K562 (cell line): ENCODE results near the gene ERVW-1. TPM values are rescaled to one million over a fixed set of nuclear protein-coding genes. Genes with fewer than 3 reads are reported as not detected.

Experiments
- GABPB2 ChIP-seq: fragments of 250-450 bp; sonication (Bioruptor Pico); conservative IDR thresholded peaks from 2 replicates; pipeline ENCODE4 v1.5.1; 2021; ENCODE audit warnings: mild to moderate bottlenecking
- MCM2 ChIP-seq: fragments of 450-650 bp; IDR thresholded peaks from 2 replicates; pipeline ENCODE4 v1.6.1; 2017; ENCODE audit warnings: low read depth, mild to moderate bottlenecking
- NR1H2 ChIP-seq: sonication (generic); formaldehyde crosslinking; IDR thresholded peaks from 2 replicates; pipeline ENCODE4 v1.4.0; 2020; ENCODE audit warnings: mild to moderate bottlenecking, missing genetic modification reagents
- NRF1 ChIP-seq, 2 experiments: fragments of 450-650 bp; IDR thresholded peaks in 1 of 2; conservative IDR thresholded peaks in 1 of 2; 2 replicates each; pipeline ENCODE4 v1.6.1; 2014; ENCODE audit warnings: mild to moderate bottlenecking in 2 of 2
- PATZ1 ChIP-seq: fragments of 250-450 bp; sonication (Bioruptor Pico); IDR thresholded peaks from 2 replicates; pipeline ENCODE4 v1.5.0; 2020; ENCODE audit warnings: mild to moderate bottlenecking, borderline replicate concordance
- PML ChIP-seq: IDR thresholded peaks from 2 replicates; pipeline ENCODE4 v1.6.1; 2012; ENCODE audit warnings: low read length, inconsistent platforms
- POLR3G ChIP-seq: IDR thresholded peaks from 2 replicates; pipeline ENCODE4 v1.6.1; 2011; ENCODE audit not compliant: insufficient read length, insufficient replicate concordance; ENCODE audit errors: extremely low read depth
- REST ChIP-seq, 2 experiments: fragments of 450-650 bp; formaldehyde crosslinking in 1 of 2; IDR thresholded peaks; 2 replicates each; pipeline versions ENCODE4 v1.4.0 to v1.6.1; 2014 to 2020; ENCODE audit warnings: mild to moderate bottlenecking in 2 of 2, borderline replicate concordance in 1 of 2, low read depth in 1 of 2
- ZBTB9 ChIP-seq: fragments of 450-650 bp; formaldehyde crosslinking; IDR thresholded peaks from 2 replicates; pipeline ENCODE4 v1.4.0; 2020; ENCODE audit warnings: mild to moderate bottlenecking, moderate library complexity
- ZNF354B ChIP-seq: fragments of 250-450 bp; sonication (Bioruptor Pico); IDR thresholded peaks from 2 replicates; pipeline ENCODE4 v1.4.0; 2020
- ZNF764 ChIP-seq: fragments of 250-450 bp; sonication (Bioruptor Pico); IDR thresholded peaks from 2 replicates; pipeline ENCODE4 v1.4.0; 2020; ENCODE audit warnings: low read depth, mild to moderate bottlenecking, moderate library complexity
- polyA plus RNA-seq, 8 experiments: library from polyadenylated mRNA; depleted of rRNA in 4 of 8; stranded (reverse) in 5 of 8; unstranded in 3 of 8; fragments of >200 nt; fragmentation: Nextera tagmentation in 2 of 8; fragmentation: Illumina TruSeq in 1 of 8; extraction: Ambion mirVana in 2 of 8; extraction: Trizol in 1 of 8; gene quantifications; 2 replicates each; pipeline versions ENCODE4 v1.2.1 to v1.2.3, GENCODE V29; 2011 to 2014; ENCODE audit warnings: inconsistent platforms in 1 of 8, missing spikeins in 1 of 8
- total RNA-seq, 7 experiments: library from RNA; depleted of rRNA in 6 of 7; stranded (reverse); fragments of >200 nt in 6 of 7; fragmentation: Illumina TruSeq in 2 of 7; extraction: Trizol in 2 of 7; gene quantifications; 2 replicates each; pipeline versions ENCODE4 v1.2.1 to v1.2.3, GENCODE V29; 2011 to 2021; ENCODE audit warnings: low replicate concordance in 1 of 7

Gene ERVW-1
- total and polyA plus RNA-seq, 9 of the 15 experiments (the other 6 are each of a cell fraction or from before 2014, with no cell fraction given): not detected

- TF ChIP-seq PML (peak; percentile 85), POLR3G (no peak), ZNF764 (no peak), GABPB2 (CRISPR knock-in tag) (no peak), MCM2 (no peak), NR1H2 (CRISPR knock-in tag) (no peak), PATZ1 (CRISPR knock-in tag) (peak; percentile 62; the same call in 1 of the 2 replicates), ZNF354B (CRISPR knock-in tag) (no peak), NRF1 (conservative IDR thresholded peaks at IDR 0.05 in 1 of 2, IDR thresholded peaks at IDR 0.05 in 1 of 2) (peak in 1 of 2 experiments; percentile 5; a peak in 2 of 4 replicates), ZBTB9 (CRISPR knock-in tag) (no peak), REST (IDR thresholded peaks at IDR 0.05; ENCODE audit: borderline replicate concordance) (no peak), REST (CRISPR knock-in tag; IDR thresholded peaks at IDR 0.05; ENCODE audit: low read depth) (no peak; the same call in none of the 2 replicates)
Measured at GRCh38 chr7:92447345-92448204, 30.2 kb downstream of the ERVW-1 start, which contains the start of gene GATAD1 (continued).
